ENCODE results near the gene RIPPLY3. TPM values are rescaled to one million over a fixed set of nuclear protein-coding genes. Genes with fewer than 3 reads are reported as not detected.

The RIPPLY3 gene
- total and polyA plus RNA-seq, 2 donors (not counting 3 experiments of a cell fraction or from before 2014, with no cell fraction given): 0.03 TPM; not detected in 1

- Histone ChIP-seq H4K20me1 (replicated peaks; ENCODE audit: control insufficient read depth, extremely low read depth, insufficient read depth, low read length) (no peaks in the 10 kb centered on the region), H3K9ac (replicated peaks; ENCODE audit: extremely low read depth, insufficient read depth, low read length) (no peak overlapping the region), H3K9me3 (replicated peaks; ENCODE audit: control insufficient read depth, insufficient read depth, low read length) (no peaks in the 10 kb centered on the region), H3K27me3 (ENCODE audit: control insufficient read depth in 2 of 2, insufficient read depth in 2 of 2, low read length in 2 of 2) (peaks cover 2 to 3% of the 10 kb centered on the region in 2 experiments), H3K36me3 (ENCODE audit: control insufficient read depth in 2 of 2, extremely low read depth in 1 of 2, insufficient read depth in 2 of 2, low read length in 2 of 2) (no peaks in the 10 kb centered on the region), H3K27ac (ENCODE audit: insufficient read depth, low read depth, low read length) (no peak overlapping the region), H3K4me3 (replicated peaks in 1 of 3; ENCODE audit: insufficient read depth in 1 of 3, low read depth in 1 of 3, low read length in 3 of 3) (no peak overlapping the region), H3K79me2 (ENCODE audit: control insufficient read depth, insufficient read depth, low read length) (no peaks in the 10 kb centered on the region), H3K4me2 (ENCODE audit: insufficient read depth, low read length) (no peak overlapping the region), H2AFZ (ENCODE audit: low read depth, low read length) (no peak overlapping the region), H3K9me1 (replicated peaks; ENCODE audit: control insufficient read depth, extremely low read depth, insufficient read depth, low read length) (no peaks in the 10 kb centered on the region), H3K4me1 (ENCODE audit: control insufficient read depth, extremely low read depth, insufficient read depth, low read length) (no peaks in the 10 kb centered on the region)
- no TSS peak for BruUV-seq (replicated peaks)
- POLR2A ChIA-PET: interaction anchor here (0.7 kb wide), 1 partner anchor 22 kb away, joined by 3 read pairs; no protein-coding TSS in a partner anchor
- TF ChIP-seq MYC (IDR thresholded peaks at IDR 0.05; ENCODE audit: low read depth, low read length) (no peak), CTCF (IDR thresholded peaks at IDR 0.05; ENCODE audit: extremely low read depth in 1 of 2, insufficient read depth in 1 of 2, low read depth in 1 of 2, low read length in 2 of 2) (no peak), GATA2 (IDR thresholded peaks at IDR 0.05; ENCODE audit: insufficient read depth, insufficient read length, low read depth, low read length) (no peak), MAX (IDR thresholded peaks at IDR 0.05; ENCODE audit: insufficient read depth, insufficient read length) (no peak), FOS (IDR thresholded peaks at IDR 0.05; ENCODE audit: borderline replicate concordance, insufficient read depth, low read length) (no peak), POLR2A (IDR thresholded peaks at IDR 0.05; ENCODE audit: low read depth, low read length) (no peak), POLR2AphosphoS5 (IDR thresholded peaks at IDR 0.05; ENCODE audit: insufficient read depth, low read depth, low read length) (no peak), EZH2 (IDR thresholded peaks at IDR 0.05; ENCODE audit: borderline replicate concordance, low read depth, low read length, severe bottlenecking) (no peak), JUN (IDR thresholded peaks at IDR 0.05; ENCODE audit: borderline replicate concordance, insufficient read depth, insufficient read length, low read depth) (no peak)
- DNase-seq (ENCODE audit: low read depth, low spot score) (no peak), FAIRE-seq (no peak)
- CTCF ChIA-PET: no interaction called here
- dilution Hi-C loops (cut with MboI; ENCODE audit: extremely low pct_ligation_motif_present, low sequenced_read_pairs): no loop called here
- intact Hi-C loops (cut with micrococcal nuclease): no loop called here
Measured at GRCh38 chr21:37045149-37045548, 38.6 kb downstream of the RIPPLY3 start.
